Stimulated activated naive CD8-positive, alpha-beta T cell treated with anti-CD3 and anti-CD28 coated beads, Interleukin-15, Interleukin-2, amounts not matched to agents 100 U/mL and 50 U/mL, for 24 hours (primary cell): ENCODE measurements around the gene PABPC1L.
"Not testable (repeated sequence)": the region's sequence is repeated elsewhere in the genome, so short reads cannot be mapped to it uniquely, and the experiment has no call there.

Experiments
- ATAC-seq: fragments of 150-1000 bp; cut with Tn5 transposase; one replicate; pipeline ENCODE4 v1.10.0; 2021
- DNase-seq: peaks from one replicate; pipeline ENCODE4 v3.0.0; 2021

Gene PABPC1L

GRCh38 chr20:44909872-44910689 is at the start of gene PABPC1L:
Gene PABPC1L, plus strand, starts transcription at chr20:44910060. Its CDS starts 84 bp downstream, at chr20:44910144.
- ATAC-seq: peak; percentile 95
- DNase-seq: peak; percentile 85

GRCh38 chr20:44861531-44862006 is 48.3 kb upstream of the PABPC1L start:
- DNase-seq (no peak), ATAC-seq (no peak)

- no peak for ATAC-seq
Measured at GRCh38 chr20:44862286-44862685, 47.6 kb upstream of the PABPC1L start.

GRCh38 chr20:44863365-44864084 is 46.3 kb upstream of the PABPC1L start:
- ATAC-seq, DNase-seq: not testable (repeated sequence)

More at GRCh38 chr20:44862286-44862685, 47.6 kb upstream of the PABPC1L start:
- no peak for DNase-seq

- DNase-seq, ATAC-seq: not testable (repeated sequence)
Measured at GRCh38 chr20:44864493-44864892, 45.4 kb upstream of the PABPC1L start.

GRCh38 chr20:44866703-44867335 is 43.0 kb upstream of the PABPC1L start:
- no peak for ATAC-seq
- no peak for DNase-seq

- no peak for ATAC-seq
- no peak for DNase-seq
Measured at GRCh38 chr20:44869471-44869870, 40.4 kb upstream of the PABPC1L start.

- ATAC-seq: not testable (repeated sequence)
Measured at GRCh38 chr20:44882360-44882759, 27.5 kb upstream of the PABPC1L start.

GRCh38 chr20:44883214-44883902 is 26.5 kb upstream of the PABPC1L start:
- DNase-seq (no peak), ATAC-seq (no peak)

More at GRCh38 chr20:44882360-44882759, 27.5 kb upstream of the PABPC1L start:
- not testable (repeated sequence) for DNase-seq

- DNase-seq: peak; percentile 16
- no peak for ATAC-seq
Measured at GRCh38 chr20:44884907-44885391, 24.9 kb upstream of the PABPC1L start.

GRCh38 chr20:44885392-44886265 is 24.2 kb upstream of the PABPC1L start, which contains the start of gene YWHAB:
Gene YWHAB, plus strand, starts transcription at chr20:44885705. Its CDS starts 15,829 bp downstream, at chr20:44901534.
- ATAC-seq: peak; percentile 99
- peak; percentile 99 for DNase-seq

- ATAC-seq (no peak), DNase-seq (no peak)
Measured at GRCh38 chr20:44886266-44886651, 23.6 kb upstream of the PABPC1L start.

- ATAC-seq (no peak), DNase-seq (no peak)
Measured at GRCh38 chr20:44886828-44887227, 23.0 kb upstream of the PABPC1L start.

- no peak for DNase-seq
- no peak for ATAC-seq
Measured at GRCh38 chr20:44887466-44887865, 22.4 kb upstream of the PABPC1L start.

GRCh38 chr20:44888226-44889103 is 21.4 kb upstream of the PABPC1L start:
- no peak for ATAC-seq

GRCh38 chr20:44891826-44892225 is 18.0 kb upstream of the PABPC1L start:
- ATAC-seq: no peak
- DNase-seq: no peak

More at GRCh38 chr20:44888226-44889103, 21.4 kb upstream of the PABPC1L start:
- no peak for DNase-seq

- ATAC-seq (no peak), DNase-seq (no peak)
Measured at GRCh38 chr20:44894959-44895358, 14.9 kb upstream of the PABPC1L start.

- DNase-seq (no peak), ATAC-seq (no peak)
Measured at GRCh38 chr20:44896583-44896982, 13.3 kb upstream of the PABPC1L start.

- ATAC-seq: no peak
- no peak for DNase-seq
Measured at GRCh38 chr20:44897133-44897532, 12.7 kb upstream of the PABPC1L start.
